Ectodermal cell (in vitro differentiated cells): ENCODE measurements around the gene ZCCHC7.

Experiments
- H3K27ac ChIP-seq: 2 replicates; pipeline ENCODE4 v1.7.0; 2013; ENCODE audit warnings: mild to moderate bottlenecking, low read depth, low read length; ENCODE audit not compliant: insufficient read depth, poor library complexity, severe bottlenecking
- H3K27me3 ChIP-seq: 2 replicates; pipeline ENCODE4 v1.7.0; 2013; ENCODE audit warnings: mild to moderate bottlenecking, low read length; ENCODE audit not compliant: insufficient read depth, control insufficient read depth, poor library complexity, severe bottlenecking
- H3K36me3 ChIP-seq: one replicate; pipeline ENCODE4 v1.7.0; 2013; ENCODE audit warnings: low read length; ENCODE audit not compliant: control insufficient read depth, insufficient read depth
- H3K4me1 ChIP-seq: one replicate; pipeline ENCODE4 v1.7.0; 2013; ENCODE audit warnings: low read length; ENCODE audit not compliant: control insufficient read depth, insufficient read depth
- H3K4me3 ChIP-seq: 2 replicates; pipeline ENCODE4 v1.7.0; 2013; ENCODE audit warnings: low read depth, low read length, control low read depth; ENCODE audit not compliant: insufficient read depth
- H3K9me3 ChIP-seq: 2 replicates; pipeline ENCODE4 v1.7.0; 2013; ENCODE audit warnings: mild to moderate bottlenecking, low read length, moderate library complexity; ENCODE audit not compliant: control insufficient read depth
- WGBS, 2 experiments: methylation state at CpG; one replicate each; pipeline ENCODE4 v1.1.7; 2013; ENCODE audit warnings: missing lambda C conversion rate in 2 of 2; 5-methylcytosine and 5-hydroxymethylcytosine counted together

ZCCHC7 gene

DNA sequence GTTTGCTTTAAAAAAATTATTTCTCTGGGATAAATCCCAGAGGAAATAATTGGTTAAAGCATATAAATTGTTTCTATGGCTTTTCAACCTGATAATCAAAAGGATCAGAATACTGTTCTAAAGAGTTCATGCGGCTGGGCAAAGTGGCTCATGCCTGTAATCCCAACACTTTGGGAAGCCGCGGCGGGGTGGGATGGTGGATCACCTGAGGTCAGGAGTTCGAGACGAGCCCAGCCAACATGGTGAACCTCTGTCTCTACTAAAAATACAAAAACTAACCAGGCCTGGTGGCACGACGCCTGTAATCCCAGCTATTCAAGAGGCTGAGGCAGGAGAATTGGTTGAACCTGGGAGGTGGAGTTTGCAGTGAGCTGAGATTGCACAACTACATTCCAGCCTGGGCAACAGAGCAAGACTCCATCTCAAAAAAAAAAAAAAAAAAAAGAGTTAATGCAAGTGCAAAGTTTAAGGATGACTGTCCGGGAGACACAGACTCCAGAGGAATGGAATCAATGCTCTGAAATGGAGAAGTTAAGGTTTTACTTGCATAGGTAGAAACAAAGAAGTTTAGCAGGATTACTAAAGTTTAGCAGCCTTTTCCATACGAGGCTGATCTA, 285.5 kb downstream of the ZCCHC7 start:
- Histone ChIP-seq H3K9me3 (no peaks in the 10 kb centered on the region), H3K27ac (no peak overlapping the region), H3K4me3 (no peak overlapping the region), H3K4me1 (no peaks in the 10 kb centered on the region), H3K27me3 (no peaks in the 10 kb centered on the region), H3K36me3 (no peaks in the 10 kb centered on the region)
- 92 to 93% methylated on average over 10 of the region's 10 CpGs for WGBS, 2 experiments

DNA sequence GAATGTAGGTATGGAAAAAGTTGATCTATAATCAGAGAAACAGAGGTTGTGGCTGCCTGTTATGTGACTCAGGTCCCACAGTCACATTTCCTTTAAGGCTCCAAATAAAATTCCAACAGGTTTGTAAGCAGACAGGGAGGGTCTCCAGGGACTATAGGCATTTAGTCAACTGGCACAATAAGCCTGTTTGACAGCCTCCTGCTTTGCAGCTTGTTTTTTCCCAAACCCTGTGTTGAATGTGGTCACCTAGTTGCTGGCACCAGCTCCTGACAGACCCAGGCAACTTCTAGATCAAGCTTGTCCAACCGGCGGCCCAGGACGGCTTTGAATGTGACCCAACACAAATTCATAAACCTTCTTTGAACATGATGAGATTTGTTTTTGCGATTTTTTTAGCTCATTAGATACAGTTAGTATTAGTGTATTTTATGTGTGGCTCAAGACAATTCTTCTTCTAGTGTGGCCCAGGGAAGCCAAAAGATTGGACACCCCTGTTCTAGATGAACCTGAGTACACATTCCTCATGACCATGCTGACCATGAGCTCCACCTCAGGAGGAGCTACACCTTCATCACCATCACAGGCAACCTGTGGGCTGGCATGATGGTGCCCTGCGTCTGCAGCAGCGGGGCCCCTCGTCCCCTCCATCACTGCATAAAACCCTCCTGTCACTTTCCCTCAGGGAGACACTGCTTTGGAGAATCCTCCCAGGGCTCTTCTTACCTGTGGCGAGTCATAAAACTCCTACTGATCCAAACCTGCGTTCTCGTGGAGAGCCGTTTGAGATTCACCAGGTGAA, 286.4 kb downstream of the ZCCHC7 start:
- Histone ChIP-seq H3K4me3 (no peak overlapping the region), H3K27ac (no peak overlapping the region), H3K27me3 (no peaks in the 10 kb centered on the region), H3K9me3 (no peaks in the 10 kb centered on the region), H3K4me1 (peaks cover 2% of the 10 kb centered on the region), H3K36me3 (no peaks in the 10 kb centered on the region)
- 94 to 95% methylated on average over 11 of the region's 11 CpGs for WGBS, 2 experiments

- H3K27ac ChIP-seq = no peak overlapping the region
- H3K9me3 ChIP-seq = no peaks in the 10 kb centered on the region
- peaks cover 8% of the 10 kb centered on the region for H3K4me1 ChIP-seq
- no peak overlapping the region for H3K4me3 ChIP-seq
- H3K27me3 ChIP-seq = no peaks in the 10 kb centered on the region
- H3K36me3 ChIP-seq = no peaks in the 10 kb centered on the region
- WGBS, 2 experiments = 91 to 100% methylated on average over 1 to 2 of the region's 2 CpGs
Measured at GRCh38 chr9:37407468-37407867, 287.1 kb downstream of the ZCCHC7 start.
